ENCODE results near the gene FAM131C. TPM values are rescaled to one million over a fixed set of nuclear protein-coding genes. Genes with fewer than 3 reads are reported as not detected.

Gene FAM131C
- total and polyA plus RNA-seq, 2 donors (not counting 1 experiment from before 2014, with no cell fraction given), result 0.34 to 0.50 TPM

- no peaks in the 10 kb centered on the region for H4K20me1 ChIP-seq (ENCODE audit: control insufficient read depth, extremely low read depth, insufficient read depth, low read length)
- no peaks in the 10 kb centered on the region for H3K27me3 ChIP-seq (ENCODE audit: control insufficient read depth, insufficient read depth, low read length)
- H3K9ac ChIP-seq (ENCODE audit: insufficient read depth, low read length), result no peak overlapping the region
- no peak overlapping the region for H3K4me3 ChIP-seq (replicated peaks in 1 of 4; ENCODE audit: control extremely low read depth in 1 of 4, insufficient read depth in 1 of 4, low read depth in 3 of 4, low read length in 4 of 4)
- no peak for TF ChIP-seq EZH2 (IDR thresholded peaks at IDR 0.05; ENCODE audit: low read length, missing control alignments)
- no peak for TF ChIP-seq CTCF (conservative IDR thresholded peaks at IDR 0.05 in 1 of 2, IDR thresholded peaks at IDR 0.05 in 1 of 2; ENCODE audit: low read depth in 1 of 2, low read length in 2 of 2)
- H2AFZ ChIP-seq (ENCODE audit: low read length), result no peak overlapping the region
- no peaks in the 10 kb centered on the region for H3K9me3 ChIP-seq (ENCODE audit: control insufficient read depth, insufficient read depth, low read depth, low read length)
- no peaks in the 10 kb centered on the region for H3K36me3 ChIP-seq (ENCODE audit: control insufficient read depth, insufficient read depth, low read length)
- H3K27ac ChIP-seq (ENCODE audit: insufficient read depth, low read length), result no peak overlapping the region
- DNase-seq (ENCODE audit: low read depth in 2 of 2), result no peak
- peaks cover 17% of the 10 kb centered on the region for H3K4me1 ChIP-seq (ENCODE audit: control insufficient read depth, extremely low read depth, insufficient read depth, low read length)
- no peak overlapping the region for H3K4me2 ChIP-seq (ENCODE audit: extremely low read depth, insufficient read depth, low read length)
- H3K79me2 ChIP-seq (ENCODE audit: control insufficient read depth, insufficient read depth, low read length), result no peaks in the 10 kb centered on the region
These were observed 59.6 kb downstream of the FAM131C start for GRCh38 chr1:16013908-16014258.

DNA sequence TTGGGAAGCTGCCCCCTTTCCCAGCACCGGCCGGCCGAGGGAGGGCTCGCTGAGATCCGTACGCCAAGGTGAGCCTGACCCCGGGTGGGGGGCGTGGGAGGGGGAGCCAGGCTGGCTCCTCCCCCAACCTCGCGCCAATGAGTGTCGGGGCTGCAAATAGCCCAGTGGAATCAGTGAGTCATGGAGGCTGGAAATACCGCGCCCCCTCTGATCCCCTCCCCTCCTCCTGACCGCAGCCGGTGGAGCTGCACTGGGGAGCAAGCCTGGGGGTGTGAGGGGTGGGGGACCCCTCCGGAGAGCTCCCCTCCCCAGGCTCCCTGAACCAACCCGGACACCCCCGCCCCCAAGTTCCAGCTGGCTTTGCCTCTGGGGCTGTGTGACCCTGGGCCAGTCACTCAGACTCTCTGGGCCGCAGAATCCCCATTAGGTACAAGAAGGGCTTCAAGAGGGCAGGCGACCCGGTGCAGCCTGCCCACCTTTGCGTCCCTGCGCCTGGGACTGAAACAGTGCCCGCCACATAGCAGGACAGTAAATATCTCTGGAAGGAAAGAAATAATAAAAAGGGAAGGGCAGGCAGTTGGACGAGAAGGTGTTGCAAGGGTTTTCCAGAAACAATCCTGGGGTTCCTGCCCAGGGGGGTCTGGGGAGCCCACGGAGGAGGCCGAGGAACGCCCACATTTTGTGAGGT lies 60.1 kb downstream of the FAM131C start:
- H3K4me3 ChIP-seq (replicated peaks in 1 of 4; ENCODE audit: control extremely low read depth in 1 of 4, insufficient read depth in 1 of 4, low read depth in 3 of 4, low read length in 4 of 4), result peak overlapping the region in 1 of 4 experiments; percentile 42
- H2AFZ ChIP-seq (ENCODE audit: low read length), result no peak overlapping the region
- TF ChIP-seq EZH2 (IDR thresholded peaks at IDR 0.05; ENCODE audit: low read length, missing control alignments) (no peak), CTCF (conservative IDR thresholded peaks at IDR 0.05 in 1 of 2, IDR thresholded peaks at IDR 0.05 in 1 of 2; ENCODE audit: low read depth in 1 of 2, low read length in 2 of 2) (no peak)
- no peaks in the 10 kb centered on the region for H4K20me1 ChIP-seq (ENCODE audit: control insufficient read depth, extremely low read depth, insufficient read depth, low read length)
- H3K9ac ChIP-seq (ENCODE audit: insufficient read depth, low read length), result peak overlapping the region; percentile 52
- H3K27me3 ChIP-seq (ENCODE audit: control insufficient read depth, insufficient read depth, low read length), result no peaks in the 10 kb centered on the region
- no peaks in the 10 kb centered on the region for H3K79me2 ChIP-seq (ENCODE audit: control insufficient read depth, insufficient read depth, low read length)
- H3K36me3 ChIP-seq (ENCODE audit: control insufficient read depth, insufficient read depth, low read length), result no peaks in the 10 kb centered on the region
- peaks cover 11% of the 10 kb centered on the region for H3K4me1 ChIP-seq (ENCODE audit: control insufficient read depth, extremely low read depth, insufficient read depth, low read length)
- H3K9me3 ChIP-seq (ENCODE audit: control insufficient read depth, insufficient read depth, low read depth, low read length), result no peaks in the 10 kb centered on the region
- peak overlapping the region; percentile 46 for H3K27ac ChIP-seq (ENCODE audit: insufficient read depth, low read length)
- peak; percentile 48 to 86 for DNase-seq (ENCODE audit: low read depth in 2 of 2)
- H3K4me2 ChIP-seq (ENCODE audit: extremely low read depth, insufficient read depth, low read length), result peak overlapping the region; percentile 74

DNA sequence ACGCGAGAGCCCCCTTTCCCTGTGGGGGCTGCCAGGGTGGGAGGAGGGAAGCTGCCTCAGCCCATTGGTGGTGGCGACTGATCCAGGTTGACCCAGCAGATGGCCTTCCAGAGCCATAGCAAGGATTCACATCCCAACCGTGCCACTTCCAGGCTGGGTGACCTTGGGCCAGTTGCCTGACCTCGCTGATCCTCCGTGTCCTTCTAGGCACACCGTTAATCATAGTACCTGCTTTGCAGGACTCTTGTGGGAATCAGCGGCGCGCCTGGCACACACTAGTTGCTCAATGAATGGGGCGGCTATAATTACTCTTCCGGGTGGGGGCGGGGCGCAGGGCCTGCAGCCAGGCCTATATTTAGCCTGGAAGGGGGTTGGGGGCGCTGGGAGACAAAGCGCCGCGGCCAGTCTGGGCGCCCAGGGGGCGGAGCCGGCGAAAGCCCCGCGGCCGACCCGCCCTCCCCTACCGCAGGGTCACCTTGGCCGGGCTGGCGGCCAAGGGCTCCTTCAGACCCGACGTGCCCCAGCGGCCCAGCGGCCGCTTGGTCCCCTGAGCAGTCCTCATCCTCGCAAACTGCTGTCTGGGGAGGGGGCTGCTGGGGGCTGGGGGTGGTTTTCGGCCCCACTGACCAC lies 60.7 kb downstream of the FAM131C start:
- H3K27ac ChIP-seq (ENCODE audit: insufficient read depth, low read length), result peak overlapping the region; percentile 46
- peak overlapping the region; percentile 55 for H2AFZ ChIP-seq (ENCODE audit: low read length)
- H3K36me3 ChIP-seq (ENCODE audit: control insufficient read depth, insufficient read depth, low read length), result no peaks in the 10 kb centered on the region
- DNase-seq (ENCODE audit: low read depth in 2 of 2), result peak; percentile 51 to 75
- peak overlapping the region; percentile 52 for H3K9ac ChIP-seq (ENCODE audit: insufficient read depth, low read length)
- peak overlapping the region; percentile 75 for H3K4me2 ChIP-seq (ENCODE audit: extremely low read depth, insufficient read depth, low read length)
- H3K27me3 ChIP-seq (ENCODE audit: control insufficient read depth, insufficient read depth, low read length), result no peaks in the 10 kb centered on the region
- TF ChIP-seq CTCF (conservative IDR thresholded peaks at IDR 0.05 in 1 of 2, IDR thresholded peaks at IDR 0.05 in 1 of 2; ENCODE audit: low read depth in 1 of 2, low read length in 2 of 2) (no peak), EZH2 (IDR thresholded peaks at IDR 0.05; ENCODE audit: low read length, missing control alignments) (no peak)
- no peaks in the 10 kb centered on the region for H3K9me3 ChIP-seq (ENCODE audit: control insufficient read depth, insufficient read depth, low read depth, low read length)
- no peaks in the 10 kb centered on the region for H3K79me2 ChIP-seq (ENCODE audit: control insufficient read depth, insufficient read depth, low read length)
- H3K4me3 ChIP-seq (replicated peaks in 1 of 4; ENCODE audit: control extremely low read depth in 1 of 4, insufficient read depth in 1 of 4, low read depth in 3 of 4, low read length in 4 of 4), result peak overlapping the region in 2 of 4 experiments; percentile 21 to 42
- H3K4me1 ChIP-seq (ENCODE audit: control insufficient read depth, extremely low read depth, insufficient read depth, low read length), result peaks cover 5% of the 10 kb centered on the region
- no peaks in the 10 kb centered on the region for H4K20me1 ChIP-seq (ENCODE audit: control insufficient read depth, extremely low read depth, insufficient read depth, low read length)

Measured in fibroblast of lung (primary cell).